Stomach (tissue), 4 donors: ENCODE data around the gene SLC17A6.

Experiments
- EP300 ChIP-seq: sonication (generic); formaldehyde crosslinking; IDR thresholded peaks from one replicate; pipeline ENCODE4 v1.6.1; 2017; ENCODE audit warnings: antibody characterized with exemption
- POLR2A ChIP-seq, 4 donors: fragments of 450-650 bp; IDR thresholded peaks; one replicate each; pipeline ENCODE4 v1.6.1; 2016; ENCODE audit warnings: antibody characterized with exemption in 4 of 4, control low read depth in 2 of 4, mild to moderate bottlenecking in 1 of 4, moderate library complexity in 1 of 4
- POLR2AphosphoS5 ChIP-seq, 3 donors: sonication (generic); formaldehyde crosslinking; IDR thresholded peaks; one replicate each; pipeline ENCODE4 v1.6.1; 2016; ENCODE audit warnings: antibody characterized with exemption in 3 of 3
- TF ChIP-seq, protein P1 (sequence below), 7 experiments: fragments of 450-650 bp in 4 of 7; fragments of 200-600 bp in 3 of 7; sonication (generic) in 3 of 7; IDR thresholded peaks; one replicate each; pipeline ENCODE4 v1.5.1; 2016 to 2019; ENCODE audit warnings: antibody characterized with exemption in 7 of 7, control low read depth in 2 of 7, mild to moderate bottlenecking in 1 of 7

DNA sequence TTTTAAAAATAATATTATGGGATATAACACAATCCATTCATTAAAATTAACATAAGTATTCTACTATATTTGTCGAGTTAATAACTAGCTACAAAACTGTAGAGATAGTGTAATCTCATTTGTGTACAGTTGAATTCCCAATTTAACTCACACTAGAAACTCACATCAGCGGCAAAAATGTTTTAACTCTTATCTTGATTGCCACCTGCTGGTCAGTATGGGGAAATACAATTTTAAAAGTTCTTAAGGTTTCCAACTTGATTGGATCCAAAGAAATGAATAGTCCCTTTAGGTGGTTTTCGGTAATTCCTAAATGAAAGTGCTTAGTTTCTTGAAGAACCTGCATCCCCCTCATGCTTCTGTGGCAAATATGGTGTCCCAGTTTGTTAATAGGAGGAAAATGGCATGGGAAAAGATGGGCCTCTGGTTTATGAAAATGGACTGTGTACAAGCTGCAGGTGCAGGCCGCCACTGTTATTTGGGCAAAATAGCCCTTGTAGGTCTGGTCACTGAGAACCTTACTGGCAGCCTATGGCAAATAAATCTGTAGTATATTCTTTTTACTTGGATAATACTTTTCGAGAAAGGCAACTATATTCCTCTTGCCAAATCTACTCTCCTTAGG, 33.7 kb upstream of the SLC17A6 start:
- TF ChIP-seq, protein P1, sequence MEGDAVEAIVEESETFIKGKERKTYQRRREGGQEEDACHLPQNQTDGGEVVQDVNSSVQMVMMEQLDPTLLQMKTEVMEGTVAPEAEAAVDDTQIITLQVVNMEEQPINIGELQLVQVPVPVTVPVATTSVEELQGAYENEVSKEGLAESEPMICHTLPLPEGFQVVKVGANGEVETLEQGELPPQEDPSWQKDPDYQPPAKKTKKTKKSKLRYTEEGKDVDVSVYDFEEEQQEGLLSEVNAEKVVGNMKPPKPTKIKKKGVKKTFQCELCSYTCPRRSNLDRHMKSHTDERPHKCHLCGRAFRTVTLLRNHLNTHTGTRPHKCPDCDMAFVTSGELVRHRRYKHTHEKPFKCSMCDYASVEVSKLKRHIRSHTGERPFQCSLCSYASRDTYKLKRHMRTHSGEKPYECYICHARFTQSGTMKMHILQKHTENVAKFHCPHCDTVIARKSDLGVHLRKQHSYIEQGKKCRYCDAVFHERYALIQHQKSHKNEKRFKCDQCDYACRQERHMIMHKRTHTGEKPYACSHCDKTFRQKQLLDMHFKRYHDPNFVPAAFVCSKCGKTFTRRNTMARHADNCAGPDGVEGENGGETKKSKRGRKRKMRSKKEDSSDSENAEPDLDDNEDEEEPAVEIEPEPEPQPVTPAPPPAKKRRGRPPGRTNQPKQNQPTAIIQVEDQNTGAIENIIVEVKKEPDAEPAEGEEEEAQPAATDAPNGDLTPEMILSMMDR (IDR thresholded peaks at IDR 0.05): peak in 5 of 7 experiments; percentile 32 to 78 (median 65)
- TF ChIP-seq EP300 (no peak), POLR2AphosphoS5 (IDR thresholded peaks at IDR 0.05) (no peak), POLR2A (IDR thresholded peaks at IDR 0.05) (no peak)
